ENCODE data around the gene PAPPA2. TPM values are rescaled to one million over a fixed set of nuclear protein-coding genes. Genes with fewer than 3 reads are reported as not detected.
A peak's percentile ranks its signal among the peaks of the same experiment; 100 is the strongest.

PAPPA2 gene
- total RNA-seq, 1 donor from 2014 or later: 1.4 TPM

- DNase-seq (ENCODE audit: low spot score): no peak
- intact Hi-C loops (cut with DNase I): loop anchor here (1.0 to 10.0 kb wide), 3 partner anchors 36 to 188 kb away; no protein-coding TSS in a partner anchor
These were observed 193.5 kb downstream of the PAPPA2 start for GRCh38 chr1:176656257-176656995.

GRCh38 chr1:176669782-176670181 lies 206.8 kb downstream of the PAPPA2 start:
- intact Hi-C loops (cut with DNase I): no loop called here
- no peak for DNase-seq (ENCODE audit: low spot score)

GRCh38 chr1:176670853-176671252 lies 207.9 kb downstream of the PAPPA2 start:
- no peak for DNase-seq (ENCODE audit: low spot score)
- intact Hi-C loops (cut with DNase I): no loop called here

- DNase-seq (ENCODE audit: low spot score): no peak
- intact Hi-C loops (cut with DNase I): no loop called here
These were observed 220.0 kb downstream of the PAPPA2 start for GRCh38 chr1:176682830-176683535.

- DNase-seq (ENCODE audit: low spot score): no peak
- intact Hi-C loops (cut with DNase I): loop anchor here (1.0 to 10.0 kb wide), 6 partner anchors 35 to 317 kb away; no protein-coding TSS in a partner anchor
These were observed 228.6 kb downstream of the PAPPA2 start for GRCh38 chr1:176691251-176692228.

- peak; percentile 92 for DNase-seq (ENCODE audit: low spot score)
- intact Hi-C loops (cut with DNase I): loop anchor here (1.0 to 10.0 kb wide), 5 partner anchors 36 to 318 kb away; no protein-coding TSS in a partner anchor
These were observed 229.5 kb downstream of the PAPPA2 start for GRCh38 chr1:176692431-176692830.

- no peak for DNase-seq (ENCODE audit: low spot score)
- intact Hi-C loops (cut with DNase I): loop anchor here (1.0 to 10.0 kb wide), 5 partner anchors 37 to 318 kb away; no protein-coding TSS in a partner anchor
These were observed 230.2 kb downstream of the PAPPA2 start for GRCh38 chr1:176692988-176693696.

- intact Hi-C loops (cut with DNase I): loop anchor here (2.0 to 10.0 kb wide), 3 partner anchors 108 to 319 kb away; no protein-coding TSS in a partner anchor
- DNase-seq (ENCODE audit: low spot score): no peak
These were observed 230.8 kb downstream of the PAPPA2 start for GRCh38 chr1:176693697-176694329.

GRCh38 chr1:176694713-176695112 lies 231.7 kb downstream of the PAPPA2 start:
- no peak for DNase-seq (ENCODE audit: low spot score)
- intact Hi-C loops (cut with DNase I): loop anchor here (5.0 to 10.0 kb wide), 2 partner anchors 108 to 320 kb away; no protein-coding TSS in a partner anchor

GRCh38 chr1:176696109-176696508 lies 233.1 kb downstream of the PAPPA2 start:
- intact Hi-C loops (cut with DNase I): loop anchor here (10.0 kb wide), 1 partner anchor 321 kb away; no protein-coding TSS in a partner anchor
- no peak for DNase-seq (ENCODE audit: low spot score)

- DNase-seq (ENCODE audit: low spot score): no peak
- intact Hi-C loops (cut with DNase I): loop anchor here (10.0 kb wide), 1 partner anchor 322 kb away; no protein-coding TSS in a partner anchor
These were observed 233.7 kb downstream of the PAPPA2 start for GRCh38 chr1:176696689-176697088.

- intact Hi-C loops (cut with DNase I): loop anchor here (10.0 kb wide), 1 partner anchor 325 kb away; no protein-coding TSS in a partner anchor
- no peak for DNase-seq (ENCODE audit: low spot score)
These were observed 236.8 kb downstream of the PAPPA2 start for GRCh38 chr1:176699821-176700220.

GRCh38 chr1:176701151-176701866 lies 238.3 kb downstream of the PAPPA2 start:
- intact Hi-C loops (cut with DNase I): no loop called here
- no peak for DNase-seq (ENCODE audit: low spot score)

- intact Hi-C loops (cut with DNase I): no loop called here
- DNase-seq (ENCODE audit: low spot score): no peak
These were observed 239.9 kb downstream of the PAPPA2 start for GRCh38 chr1:176702901-176703300.

- DNase-seq (ENCODE audit: low spot score): no peak
- intact Hi-C loops (cut with DNase I): no loop called here
These were observed 242.6 kb downstream of the PAPPA2 start for GRCh38 chr1:176705585-176705984.

- no peak for DNase-seq (ENCODE audit: low spot score)
- intact Hi-C loops (cut with DNase I): no loop called here
These were observed 254.2 kb downstream of the PAPPA2 start for GRCh38 chr1:176717066-176717750.

GRCh38 chr1:176719447-176719846 lies 256.5 kb downstream of the PAPPA2 start:
- intact Hi-C loops (cut with DNase I): no loop called here
- DNase-seq (ENCODE audit: low spot score): no peak

All from cardiac septum (tissue), 1 donor.